Omental fat pad (tissue), 4 donors: ENCODE measurements around the gene GGT6. TPM values are rescaled to one million over a fixed set of nuclear protein-coding genes. Genes with fewer than 3 reads are reported as not detected.

Experiments
- ATAC-seq: fragments of 150-250 bp; one replicate; pipeline ENCODE4 v1.9.1; 2016; ENCODE audit warnings: mild to moderate bottlenecking, moderate library complexity; ENCODE audit not compliant: low FRiP score
- DNase-seq: peaks from one replicate; pipeline ENCODE4 v3.0.0-alpha.2; 2019; ENCODE audit warnings: low spot score
- total RNA-seq, 4 donors: library from RNA; depleted of rRNA; stranded (reverse); fragments of >200 nt; gene quantifications; one replicate each; pipeline ENCODE4 v1.1.0, GENCODE V29; 2016
- TF ChIP-seq, protein P1 (sequence below), 3 donors: fragments of 450-650 bp; IDR thresholded peaks; one replicate each; pipeline ENCODE4 v1.5.1; 2016 to 2017; ENCODE audit warnings: antibody characterized with exemption in 3 of 3, mild to moderate bottlenecking in 3 of 3, moderate library complexity in 2 of 3

The GGT6 gene
- total RNA-seq, 4 donors from 2014 or later = 0.37 TPM; not detected in 3

DNA sequence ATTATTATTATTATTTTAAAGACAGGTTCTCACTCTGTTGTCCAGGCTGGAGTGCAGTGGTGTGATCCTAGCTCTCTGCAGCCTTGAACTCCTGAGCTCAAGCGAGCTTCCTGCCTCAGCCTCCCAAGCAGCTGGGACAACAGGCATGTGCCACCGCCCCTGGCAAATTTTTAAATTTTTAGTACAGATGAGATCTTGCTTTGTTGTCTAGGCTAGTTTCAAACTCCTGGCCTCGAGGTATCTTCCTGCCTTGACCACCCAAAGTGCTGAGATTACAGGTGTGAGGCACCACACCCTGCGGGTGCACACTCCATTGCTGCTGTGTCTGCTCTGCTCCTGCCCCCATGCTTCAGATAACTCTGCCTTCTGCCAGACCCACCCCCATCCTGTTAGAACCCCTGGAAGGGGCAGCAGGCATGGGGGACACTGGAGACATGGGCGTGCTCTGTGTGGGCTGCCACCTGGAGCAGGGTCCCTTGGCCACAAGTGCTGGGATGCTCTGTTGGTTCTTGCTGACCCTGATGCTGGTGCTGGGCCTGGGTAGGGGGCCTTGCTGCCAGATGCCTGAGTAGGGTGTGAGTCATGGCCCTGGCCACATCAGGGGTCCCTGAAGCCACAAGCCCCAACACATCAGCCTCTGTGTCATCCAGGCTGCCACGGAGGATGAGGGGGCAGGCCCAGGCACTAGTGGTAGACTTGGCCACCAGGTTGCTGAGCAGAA lies 2.6 kb downstream of the GGT6 start:
- DNase-seq = no peak

DNA sequence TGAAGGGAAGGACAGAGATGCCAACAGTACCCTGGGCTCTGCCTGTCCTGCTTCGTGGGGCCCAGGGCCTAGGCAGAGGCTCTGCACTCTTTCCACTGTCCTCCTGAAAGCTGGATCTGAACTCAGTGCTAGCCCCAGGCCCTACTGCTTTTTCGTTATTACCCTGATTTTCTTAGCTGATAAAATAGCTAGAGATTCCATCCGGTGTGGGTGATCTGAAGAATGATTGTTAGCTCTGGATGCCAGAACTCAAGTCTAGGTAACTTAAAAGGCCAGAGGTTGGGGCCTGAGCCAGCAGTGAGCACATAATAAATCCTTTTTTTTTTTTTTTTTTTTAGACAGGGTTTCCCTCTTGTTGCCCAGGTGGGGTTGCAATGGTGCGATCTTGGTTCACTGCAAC lies 3.4 kb downstream of the GGT6 start:
- ATAC-seq = no peak
- TF ChIP-seq, protein P1, sequence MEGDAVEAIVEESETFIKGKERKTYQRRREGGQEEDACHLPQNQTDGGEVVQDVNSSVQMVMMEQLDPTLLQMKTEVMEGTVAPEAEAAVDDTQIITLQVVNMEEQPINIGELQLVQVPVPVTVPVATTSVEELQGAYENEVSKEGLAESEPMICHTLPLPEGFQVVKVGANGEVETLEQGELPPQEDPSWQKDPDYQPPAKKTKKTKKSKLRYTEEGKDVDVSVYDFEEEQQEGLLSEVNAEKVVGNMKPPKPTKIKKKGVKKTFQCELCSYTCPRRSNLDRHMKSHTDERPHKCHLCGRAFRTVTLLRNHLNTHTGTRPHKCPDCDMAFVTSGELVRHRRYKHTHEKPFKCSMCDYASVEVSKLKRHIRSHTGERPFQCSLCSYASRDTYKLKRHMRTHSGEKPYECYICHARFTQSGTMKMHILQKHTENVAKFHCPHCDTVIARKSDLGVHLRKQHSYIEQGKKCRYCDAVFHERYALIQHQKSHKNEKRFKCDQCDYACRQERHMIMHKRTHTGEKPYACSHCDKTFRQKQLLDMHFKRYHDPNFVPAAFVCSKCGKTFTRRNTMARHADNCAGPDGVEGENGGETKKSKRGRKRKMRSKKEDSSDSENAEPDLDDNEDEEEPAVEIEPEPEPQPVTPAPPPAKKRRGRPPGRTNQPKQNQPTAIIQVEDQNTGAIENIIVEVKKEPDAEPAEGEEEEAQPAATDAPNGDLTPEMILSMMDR (IDR thresholded peaks at IDR 0.05) = no peak
- no peak for DNase-seq

More for the DNA sequence above, 2.6 kb downstream of the GGT6 start:
- TF ChIP-seq, protein P1 (IDR thresholded peaks at IDR 0.05) = no peak
- no peak for ATAC-seq

DNA sequence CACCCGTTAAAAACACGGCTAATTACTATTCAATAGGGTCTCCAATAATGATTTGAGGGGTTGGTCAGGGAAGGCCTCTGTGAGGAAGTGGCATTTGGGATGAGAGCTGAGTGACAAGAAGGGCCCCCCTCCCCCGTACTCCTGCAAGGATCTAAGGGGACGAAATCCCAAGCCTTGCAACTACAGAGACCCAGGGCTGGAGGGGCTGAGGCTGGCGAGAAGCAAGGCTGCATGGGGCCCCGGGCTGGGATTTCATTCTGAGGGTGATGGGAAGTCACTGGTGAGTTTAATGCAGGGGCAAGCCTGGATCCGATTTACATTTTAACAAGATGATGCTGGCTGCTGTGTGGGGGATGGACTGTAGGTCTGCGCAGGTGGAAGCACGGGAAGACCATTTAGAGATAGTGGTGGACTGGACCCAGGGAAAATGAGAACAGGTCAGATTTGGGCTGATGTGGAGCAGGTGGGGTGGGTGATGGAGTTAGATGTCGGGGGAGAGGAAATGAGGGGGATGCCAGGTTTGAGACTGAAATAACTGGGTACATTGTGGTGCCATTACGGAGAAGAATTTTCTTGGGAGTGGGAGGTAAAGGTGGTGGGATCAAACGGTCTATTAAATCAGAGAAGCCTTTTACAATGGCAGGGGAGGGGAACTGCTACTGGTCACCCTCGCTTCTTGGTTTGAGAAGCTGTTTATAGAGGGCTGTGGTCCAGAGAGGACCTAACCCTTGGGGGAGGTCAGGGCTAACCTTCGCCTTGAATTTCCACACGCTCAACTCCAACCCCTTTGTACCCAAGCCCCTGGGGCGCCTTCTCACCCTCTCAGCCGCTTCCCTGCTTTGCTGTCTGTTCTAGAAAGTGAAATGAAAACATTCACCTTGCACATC lies 4.3 kb downstream of the GGT6 start:
- no peak for DNase-seq
- TF ChIP-seq, protein P1 (IDR thresholded peaks at IDR 0.05) = no peak
- no peak for ATAC-seq

DNA sequence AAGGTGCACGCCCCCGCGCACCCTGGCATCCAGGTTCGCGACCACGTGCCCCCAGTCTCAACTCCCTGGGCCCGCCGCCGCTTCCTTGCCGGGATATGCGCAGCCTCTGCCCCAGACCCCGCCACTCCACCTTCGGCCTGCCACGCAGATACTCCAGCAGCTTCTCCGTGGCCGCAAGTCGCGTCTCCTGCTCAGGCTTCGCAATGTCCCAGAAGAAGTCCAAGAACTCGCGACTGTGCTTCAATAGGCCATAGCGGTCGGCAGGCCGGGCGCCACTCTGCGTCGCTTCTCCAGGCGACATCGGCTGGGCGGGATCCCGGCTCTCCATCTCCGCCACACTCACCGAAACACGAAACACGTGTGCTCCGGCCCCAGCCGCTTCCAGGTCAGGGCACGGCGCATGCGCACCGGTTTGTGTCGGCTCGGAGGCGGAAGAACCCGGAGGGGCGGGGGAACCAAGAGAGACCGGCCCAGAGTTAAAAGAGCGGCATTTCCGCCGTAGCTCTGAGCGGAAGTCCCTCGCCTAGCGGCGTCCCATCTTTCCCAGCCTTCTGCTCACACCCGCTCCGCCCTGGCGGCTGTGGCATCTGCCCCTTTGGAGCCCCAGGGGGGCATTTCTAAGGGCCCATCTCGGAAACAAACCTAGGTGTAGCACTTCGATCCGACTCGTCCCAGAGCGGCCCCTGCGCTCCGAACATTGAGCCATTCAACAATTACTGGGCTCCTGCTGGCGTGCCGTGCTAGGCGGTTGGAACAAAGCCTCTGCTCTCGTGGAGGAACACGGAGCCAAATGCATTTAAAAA lies 5.2 kb downstream of the GGT6 start, which contains the start of gene MYBBP1A:
Gene MYBBP1A (minus strand): TSS at position 388 of the 803 bp plus-strand sequence. CDS start 60 bp downstream, at position 328.
- ATAC-seq = peak; percentile 90
- TF ChIP-seq, protein P1 (IDR thresholded peaks at IDR 0.05) = no peak
- DNase-seq = peak; percentile 94

DNA sequence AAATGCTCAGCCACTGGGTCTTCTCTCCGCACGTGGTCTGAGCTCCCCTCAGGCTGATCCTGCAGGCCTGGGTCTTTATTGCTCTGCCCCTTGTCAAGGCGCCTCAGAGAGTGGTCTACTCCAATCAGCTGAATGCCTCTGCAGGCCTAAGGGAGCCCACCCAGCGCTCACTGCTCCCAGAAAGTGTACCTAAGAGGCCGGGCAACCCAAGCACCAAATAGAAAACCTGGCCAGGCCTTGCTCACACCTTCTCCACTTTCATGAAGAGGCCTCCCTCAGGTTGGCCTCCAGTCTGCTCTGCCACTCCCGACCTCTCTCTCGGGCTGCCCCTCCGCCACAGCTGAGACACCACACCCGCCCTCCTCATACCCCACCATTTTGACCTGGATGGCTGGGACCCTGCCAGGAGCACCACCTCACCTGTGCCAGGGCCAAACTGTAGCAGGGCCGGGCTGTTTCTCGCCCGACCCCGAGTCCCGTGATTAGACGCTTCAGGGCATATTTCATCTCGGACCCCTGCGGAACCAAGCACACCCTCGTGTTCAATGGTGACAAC lies 5.9 kb downstream of the GGT6 start:
- DNase-seq (no peak), ATAC-seq (no peak)
- TF ChIP-seq, protein P1 (IDR thresholded peaks at IDR 0.05) = no peak

GRCh38 chr17:4553669-4554068 lies 6.7 kb downstream of the GGT6 start:
- DNase-seq (no peak), ATAC-seq (no peak)
- TF ChIP-seq, protein P1 (IDR thresholded peaks at IDR 0.05) = no peak
